ENCODE data around the gene TAAR9. TPM values are rescaled to one million over a fixed set of nuclear protein-coding genes. Genes with fewer than 3 reads are reported as not detected.

TAAR9 gene
- total RNA-seq (not detected), total RNA-seq (0 reads per million in 2 donors)

- H3K9me3 ChIP-seq (ENCODE audit: control insufficient read depth, low read length, poor library complexity, severe bottlenecking) = no peaks in the 10 kb centered on the region
- Mint-ChIP-seq H3K36me3 (ENCODE audit: low read depth) (peaks cover 2% of the 10 kb centered on the region), H3K4me1 (peaks cover 3% of the 10 kb centered on the region), H3K27ac (no peak within 1 kb of the TSS), H3K27me3 (peaks cover 51% of the 10 kb centered on the region), H3K4me3 (no peak within 1 kb of the TSS)
- ATAC-seq = no peak
- DNase-seq = no peak
Measured at GRCh38 chr6:132537977-132538376, at the start of gene TAAR9. Gene TAAR9, plus strand, starts transcription at chr6:132538277. Its CDS starts 13 bp downstream, at chr6:132538290.

GRCh38 chr6:132489376-132489775 lies 48.7 kb upstream of the TAAR9 start:
- no peak for DNase-seq

GRCh38 chr6:132490024-132490423 lies 48.1 kb upstream of the TAAR9 start:
- no peak for ATAC-seq
- no peak overlapping the region for H3K4me3 Mint-ChIP-seq

More at GRCh38 chr6:132489376-132489775, 48.7 kb upstream of the TAAR9 start:
- no peak for ATAC-seq
- no peak overlapping the region for H3K27ac Mint-ChIP-seq
- peaks cover 14% of the 10 kb centered on the region for H3K4me1 Mint-ChIP-seq
- H3K9me3 ChIP-seq (ENCODE audit: control insufficient read depth, low read length, poor library complexity, severe bottlenecking) = no peaks in the 10 kb centered on the region
- no peak overlapping the region for H3K4me3 Mint-ChIP-seq
- no peaks in the 10 kb centered on the region for H3K27me3 Mint-ChIP-seq
- H3K36me3 Mint-ChIP-seq (ENCODE audit: low read depth) = no peaks in the 10 kb centered on the region

GRCh38 chr6:132490478-132491204 lies 47.4 kb upstream of the TAAR9 start:
- no peaks in the 10 kb centered on the region for H3K27me3 Mint-ChIP-seq
- no peak overlapping the region for H3K4me3 Mint-ChIP-seq
- DNase-seq (no peak), ATAC-seq (no peak)
- H3K9me3 ChIP-seq (ENCODE audit: control insufficient read depth, low read length, poor library complexity, severe bottlenecking) = no peaks in the 10 kb centered on the region
- H3K27ac Mint-ChIP-seq = no peak overlapping the region
- H3K36me3 Mint-ChIP-seq (ENCODE audit: low read depth) = peaks cover 3% of the 10 kb centered on the region
- H3K4me1 Mint-ChIP-seq = peaks cover 24% of the 10 kb centered on the region

More at GRCh38 chr6:132490024-132490423, 48.1 kb upstream of the TAAR9 start:
- no peaks in the 10 kb centered on the region for H3K9me3 ChIP-seq (ENCODE audit: control insufficient read depth, low read length, poor library complexity, severe bottlenecking)
- Mint-ChIP-seq H3K27ac (no peak overlapping the region), H3K36me3 (ENCODE audit: low read depth) (peaks cover 3% of the 10 kb centered on the region), H3K4me1 (peaks cover 20% of the 10 kb centered on the region), H3K27me3 (no peaks in the 10 kb centered on the region)
- DNase-seq = no peak

- no peak for DNase-seq
- no peak for ATAC-seq
- H3K27ac Mint-ChIP-seq = no peak overlapping the region
- H3K4me1 Mint-ChIP-seq = peaks cover 25% of the 10 kb centered on the region
- H3K36me3 Mint-ChIP-seq (ENCODE audit: low read depth) = peaks cover 3% of the 10 kb centered on the region
- no peaks in the 10 kb centered on the region for H3K9me3 ChIP-seq (ENCODE audit: control insufficient read depth, low read length, poor library complexity, severe bottlenecking)
- H3K4me3 Mint-ChIP-seq = no peak overlapping the region
- H3K27me3 Mint-ChIP-seq = no peaks in the 10 kb centered on the region
Measured at GRCh38 chr6:132491303-132491702, 46.8 kb upstream of the TAAR9 start.

GRCh38 chr6:132491881-132492280 lies 46.2 kb upstream of the TAAR9 start:
- DNase-seq = no peak
- H3K27ac Mint-ChIP-seq = no peak overlapping the region
- no peaks in the 10 kb centered on the region for H3K9me3 ChIP-seq (ENCODE audit: control insufficient read depth, low read length, poor library complexity, severe bottlenecking)
- H3K36me3 Mint-ChIP-seq (ENCODE audit: low read depth) = peaks cover 3% of the 10 kb centered on the region
- peaks cover 25% of the 10 kb centered on the region for H3K4me1 Mint-ChIP-seq
- ATAC-seq = no peak
- H3K4me3 Mint-ChIP-seq = no peak overlapping the region
- no peaks in the 10 kb centered on the region for H3K27me3 Mint-ChIP-seq

- peak overlapping the region; percentile 1 for H3K27ac Mint-ChIP-seq
- DNase-seq = no peak
- H3K4me1 Mint-ChIP-seq = peaks cover 20% of the 10 kb centered on the region
- peak overlapping the region; percentile 1 for H3K4me3 Mint-ChIP-seq
- ATAC-seq = no peak
- no peaks in the 10 kb centered on the region for H3K9me3 ChIP-seq (ENCODE audit: control insufficient read depth, low read length, poor library complexity, severe bottlenecking)
- H3K36me3 Mint-ChIP-seq (ENCODE audit: low read depth) = peaks cover 7% of the 10 kb centered on the region
- no peaks in the 10 kb centered on the region for H3K27me3 Mint-ChIP-seq
Measured at GRCh38 chr6:132494954-132495353, 43.1 kb upstream of the TAAR9 start.

GRCh38 chr6:132495604-132496079 lies 42.4 kb upstream of the TAAR9 start:
- DNase-seq = no peak
- Mint-ChIP-seq H3K4me3 (no peak overlapping the region), H3K27ac (peak overlapping the region; percentile 39), H3K36me3 (ENCODE audit: low read depth) (peaks cover 10% of the 10 kb centered on the region), H3K27me3 (no peaks in the 10 kb centered on the region), H3K4me1 (peaks cover 26% of the 10 kb centered on the region)
- no peak for ATAC-seq
- no peaks in the 10 kb centered on the region for H3K9me3 ChIP-seq (ENCODE audit: control insufficient read depth, low read length, poor library complexity, severe bottlenecking)

GRCh38 chr6:132496519-132497180 lies 41.4 kb upstream of the TAAR9 start:
- ATAC-seq = no peak
- H3K27ac Mint-ChIP-seq = peak overlapping the region; percentile 39
- peaks cover 14% of the 10 kb centered on the region for H3K36me3 Mint-ChIP-seq (ENCODE audit: low read depth)
- peaks cover 30% of the 10 kb centered on the region for H3K4me1 Mint-ChIP-seq
- no peaks in the 10 kb centered on the region for H3K9me3 ChIP-seq (ENCODE audit: control insufficient read depth, low read length, poor library complexity, severe bottlenecking)
- DNase-seq = no peak
- no peaks in the 10 kb centered on the region for H3K27me3 Mint-ChIP-seq
- H3K4me3 Mint-ChIP-seq = no peak overlapping the region

GRCh38 chr6:132498638-132499037 lies 39.4 kb upstream of the TAAR9 start:
- no peak overlapping the region for H3K4me3 Mint-ChIP-seq
- H3K4me1 Mint-ChIP-seq = peaks cover 28% of the 10 kb centered on the region
- peaks cover 14% of the 10 kb centered on the region for H3K36me3 Mint-ChIP-seq (ENCODE audit: low read depth)
- no peaks in the 10 kb centered on the region for H3K27me3 Mint-ChIP-seq
- H3K9me3 ChIP-seq (ENCODE audit: control insufficient read depth, low read length, poor library complexity, severe bottlenecking) = no peaks in the 10 kb centered on the region
- H3K27ac Mint-ChIP-seq = no peak overlapping the region
- DNase-seq (no peak), ATAC-seq (peak; percentile 36)

- no peaks in the 10 kb centered on the region for H3K9me3 ChIP-seq (ENCODE audit: control insufficient read depth, low read length, poor library complexity, severe bottlenecking)
- Mint-ChIP-seq H3K27ac (peak overlapping the region; percentile 37), H3K36me3 (ENCODE audit: low read depth) (peaks cover 12% of the 10 kb centered on the region), H3K27me3 (no peaks in the 10 kb centered on the region), H3K4me3 (no peak overlapping the region), H3K4me1 (peaks cover 31% of the 10 kb centered on the region)
- DNase-seq = no peak
- ATAC-seq = no peak
Measured at GRCh38 chr6:132499757-132500156, 38.3 kb upstream of the TAAR9 start.

- ATAC-seq = no peak
- H3K4me3 Mint-ChIP-seq = no peak overlapping the region
- H3K36me3 Mint-ChIP-seq (ENCODE audit: low read depth) = peaks cover 9% of the 10 kb centered on the region
- peaks cover 47% of the 10 kb centered on the region for H3K4me1 Mint-ChIP-seq
- H3K9me3 ChIP-seq (ENCODE audit: control insufficient read depth, low read length, poor library complexity, severe bottlenecking) = no peaks in the 10 kb centered on the region
- DNase-seq = no peak
- H3K27ac Mint-ChIP-seq = no peak overlapping the region
- H3K27me3 Mint-ChIP-seq = no peaks in the 10 kb centered on the region
Measured at GRCh38 chr6:132504757-132505156, 33.3 kb upstream of the TAAR9 start.

GRCh38 chr6:132505158-132505557 lies 32.9 kb upstream of the TAAR9 start:
- DNase-seq (no peak), ATAC-seq (no peak)
- Mint-ChIP-seq H3K36me3 (ENCODE audit: low read depth) (peaks cover 8% of the 10 kb centered on the region), H3K4me1 (peaks cover 46% of the 10 kb centered on the region), H3K27me3 (no peaks in the 10 kb centered on the region), H3K27ac (no peak overlapping the region), H3K4me3 (no peak overlapping the region)
- H3K9me3 ChIP-seq (ENCODE audit: control insufficient read depth, low read length, poor library complexity, severe bottlenecking) = no peaks in the 10 kb centered on the region

Measured in T-helper 17 cell (primary cell).